Measurements from ENCODE around the gene LEMD2. TPM values are rescaled to one million over a fixed set of nuclear protein-coding genes. Genes with fewer than 3 reads are reported as not detected.

LEMD2 gene
- polyA plus RNA-seq, 3 donors: 11.4 to 59.5 (median 13.8) TPM

DNA sequence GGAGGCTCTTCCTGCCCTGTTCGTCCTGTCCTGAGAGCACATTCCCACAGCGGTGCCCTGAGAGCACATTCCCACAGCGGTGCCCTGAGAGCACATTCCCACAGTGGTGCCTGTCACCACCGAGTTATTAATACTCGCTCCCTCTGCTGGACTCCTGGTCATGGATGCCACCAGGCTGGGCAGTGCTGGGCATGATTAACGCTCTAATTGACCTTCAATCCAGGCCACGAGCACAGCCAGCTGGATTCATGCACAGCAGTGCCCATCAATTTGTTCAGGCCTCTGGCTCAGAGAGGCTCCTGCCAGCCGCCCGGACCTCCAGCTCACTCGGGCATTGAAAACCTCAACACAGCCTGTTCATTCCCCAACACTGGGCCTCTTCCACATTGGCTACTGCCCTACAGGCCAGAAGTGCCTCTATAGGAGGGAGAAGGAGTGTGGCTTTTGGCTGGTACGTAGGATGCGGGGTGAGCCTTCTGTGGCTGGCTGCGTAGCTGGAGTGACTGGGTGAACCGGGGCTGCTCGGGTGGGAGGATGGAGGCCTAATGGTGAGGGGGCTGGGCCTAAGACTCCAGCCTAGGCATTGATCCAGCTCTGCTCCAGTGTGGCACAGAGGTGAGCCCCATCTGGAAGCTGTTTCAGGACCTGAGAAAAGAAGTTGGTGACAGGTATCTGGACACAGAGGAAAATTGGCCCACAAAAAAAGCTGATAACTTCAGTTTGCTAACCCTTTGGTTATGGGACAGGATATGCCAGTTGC, 51.5 kb downstream of the LEMD2 start:
- Histone ChIP-seq H3K4me2 (replicated peaks; ENCODE audit: extremely low read depth, low read length, poor library complexity, severe bottlenecking) (no peak overlapping the region), H3K9me3 (replicated peaks in 1 of 2; ENCODE audit: control insufficient read depth in 1 of 2, insufficient read depth in 1 of 2, low read length in 2 of 2) (no peaks in the 10 kb centered on the region), H3K4me3 (replicated peaks in 1 of 3; ENCODE audit: low read depth in 2 of 3, low read length in 3 of 3) (no peak overlapping the region), H3K79me2 (ENCODE audit: insufficient read depth, low read length) (no peaks in the 10 kb centered on the region), H2AFZ (ENCODE audit: insufficient read depth, low read depth, low read length, poor library complexity, severe bottlenecking) (no peak overlapping the region), H3K9ac (ENCODE audit: insufficient read depth, low read length, poor library complexity, severe bottlenecking) (no peak overlapping the region), H3K36me3 (replicated peaks in 1 of 2; ENCODE audit: control insufficient read depth in 1 of 2, insufficient read depth in 2 of 2, low read length in 2 of 2) (no peaks in the 10 kb centered on the region), H3K27me3 (ENCODE audit: control insufficient read depth in 2 of 2, insufficient read depth in 2 of 2, low read length in 2 of 2) (no peaks in the 10 kb centered on the region), H3K27ac (ENCODE audit: low read depth in 1 of 2, low read length in 2 of 2) (no peak overlapping the region), H4K20me1 (ENCODE audit: insufficient read depth, low read length) (no peaks in the 10 kb centered on the region), H3K4me1 (ENCODE audit: control insufficient read depth in 1 of 2, insufficient read depth in 2 of 2, low read length in 2 of 2) (peaks cover 8 to 12% of the 10 kb centered on the region in 2 donors)
- intact Hi-C loops (cut with micrococcal nuclease): no loop called here
- Mint-ChIP-seq H3K27me3 (ENCODE audit: low read depth in 3 of 3) (no peaks in the 10 kb centered on the region), H3K27ac (no peak overlapping the region), H3K4me1 (peaks cover 13% of the 10 kb centered on the region), H3K4me3 (no peak overlapping the region), H3K36me3 (no peaks in the 10 kb centered on the region), H3K9me3 (no peaks in the 10 kb centered on the region)
- DNase-seq: no peak
- 95% methylated on average over 12 of the region's 15 CpGs for whole genome bisulfite sequencing (ENCODE audit: insufficient coverage)
- TF ChIP-seq, protein P1, sequence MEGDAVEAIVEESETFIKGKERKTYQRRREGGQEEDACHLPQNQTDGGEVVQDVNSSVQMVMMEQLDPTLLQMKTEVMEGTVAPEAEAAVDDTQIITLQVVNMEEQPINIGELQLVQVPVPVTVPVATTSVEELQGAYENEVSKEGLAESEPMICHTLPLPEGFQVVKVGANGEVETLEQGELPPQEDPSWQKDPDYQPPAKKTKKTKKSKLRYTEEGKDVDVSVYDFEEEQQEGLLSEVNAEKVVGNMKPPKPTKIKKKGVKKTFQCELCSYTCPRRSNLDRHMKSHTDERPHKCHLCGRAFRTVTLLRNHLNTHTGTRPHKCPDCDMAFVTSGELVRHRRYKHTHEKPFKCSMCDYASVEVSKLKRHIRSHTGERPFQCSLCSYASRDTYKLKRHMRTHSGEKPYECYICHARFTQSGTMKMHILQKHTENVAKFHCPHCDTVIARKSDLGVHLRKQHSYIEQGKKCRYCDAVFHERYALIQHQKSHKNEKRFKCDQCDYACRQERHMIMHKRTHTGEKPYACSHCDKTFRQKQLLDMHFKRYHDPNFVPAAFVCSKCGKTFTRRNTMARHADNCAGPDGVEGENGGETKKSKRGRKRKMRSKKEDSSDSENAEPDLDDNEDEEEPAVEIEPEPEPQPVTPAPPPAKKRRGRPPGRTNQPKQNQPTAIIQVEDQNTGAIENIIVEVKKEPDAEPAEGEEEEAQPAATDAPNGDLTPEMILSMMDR (IDR thresholded peaks at IDR 0.05): no peak

DNA sequence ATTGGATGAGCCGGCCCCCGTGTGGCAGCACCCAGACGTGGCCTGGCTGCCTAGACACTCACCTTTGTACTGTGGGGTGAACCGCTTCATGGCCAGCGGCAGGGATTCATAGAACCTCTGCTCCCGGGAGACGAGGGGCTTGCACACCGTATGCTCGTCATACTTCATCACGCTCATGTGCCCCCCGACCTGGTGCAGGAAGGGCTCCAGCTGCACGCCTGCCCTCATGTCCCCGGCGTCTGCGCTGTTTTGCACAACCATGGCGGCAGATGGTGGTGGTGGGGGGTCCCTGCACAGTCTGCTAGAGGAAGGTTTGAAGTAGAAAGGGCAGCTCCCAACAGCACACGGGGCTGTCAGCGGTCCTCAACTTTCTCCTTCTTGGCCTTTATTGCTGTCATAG, 53.7 kb downstream of the LEMD2 start:
- TF ChIP-seq, protein P1 (IDR thresholded peaks at IDR 0.05): no peak
- H3K4me3 ChIP-seq (replicated peaks in 1 of 3; ENCODE audit: low read depth in 2 of 3, low read length in 3 of 3): no peak overlapping the region
- H3K4me2 ChIP-seq (replicated peaks; ENCODE audit: extremely low read depth, low read length, poor library complexity, severe bottlenecking): no peak overlapping the region
- peaks cover 9% of the 10 kb centered on the region for H3K4me1 Mint-ChIP-seq
- no peak overlapping the region for H3K9ac ChIP-seq (ENCODE audit: insufficient read depth, low read length, poor library complexity, severe bottlenecking)
- H3K27me3 Mint-ChIP-seq (ENCODE audit: low read depth in 3 of 3): peaks cover 0 to 2% (median 0%) of the 10 kb centered on the region in 3 donors
- no peak overlapping the region for H3K27ac Mint-ChIP-seq
- H3K27ac ChIP-seq (ENCODE audit: low read depth in 1 of 2, low read length in 2 of 2): no peak overlapping the region
- no peak overlapping the region for H2AFZ ChIP-seq (ENCODE audit: insufficient read depth, low read depth, low read length, poor library complexity, severe bottlenecking)
- H3K36me3 ChIP-seq (replicated peaks in 1 of 2; ENCODE audit: control insufficient read depth in 1 of 2, insufficient read depth in 2 of 2, low read length in 2 of 2): no peaks in the 10 kb centered on the region
- DNase-seq: no peak
- no peaks in the 10 kb centered on the region for H3K79me2 ChIP-seq (ENCODE audit: insufficient read depth, low read length)
- peaks cover 4 to 8% of the 10 kb centered on the region in 2 donors for H3K4me1 ChIP-seq (ENCODE audit: control insufficient read depth in 1 of 2, insufficient read depth in 2 of 2, low read length in 2 of 2)
- WGBS (ENCODE audit: insufficient coverage): 75% methylated on average over 9 of the region's 18 CpGs
- no peaks in the 10 kb centered on the region for H3K9me3 Mint-ChIP-seq
- H3K9me3 ChIP-seq (replicated peaks in 1 of 2; ENCODE audit: control insufficient read depth in 1 of 2, insufficient read depth in 1 of 2, low read length in 2 of 2): no peaks in the 10 kb centered on the region
- intact Hi-C loops (cut with micrococcal nuclease): no loop called here
- H4K20me1 ChIP-seq (ENCODE audit: insufficient read depth, low read length): no peaks in the 10 kb centered on the region
- no peaks in the 10 kb centered on the region for H3K36me3 Mint-ChIP-seq
- no peaks in the 10 kb centered on the region for H3K27me3 ChIP-seq (ENCODE audit: control insufficient read depth in 2 of 2, insufficient read depth in 2 of 2, low read length in 2 of 2)
- H3K4me3 Mint-ChIP-seq: no peak overlapping the region

All from CD14-positive monocyte (primary cell).